IPS-NIHi7 (cell line): Measurements from ENCODE around the gene LRRC63.
A peak's percentile ranks its signal among the peaks of the same experiment; 100 is the strongest.

Experiments used
- DNase-seq: peaks from one replicate; pipeline ENCODE4 v3.0.0; 2012; ENCODE audit warnings: mixed read lengths; ENCODE audit errors: extremely low spot score

LRRC63 gene

GRCh38 chr13:46310066-46310465, 98.3 kb downstream of the LRRC63 start:
- no peak for DNase-seq

GRCh38 chr13:46311217-46311616, 99.5 kb downstream of the LRRC63 start:
- no peak for DNase-seq

GRCh38 chr13:46313024-46313423, 101.3 kb downstream of the LRRC63 start:
- DNase-seq = no peak

GRCh38 chr13:46313432-46314257, 101.9 kb downstream of the LRRC63 start:
- no peak for DNase-seq

DNA sequence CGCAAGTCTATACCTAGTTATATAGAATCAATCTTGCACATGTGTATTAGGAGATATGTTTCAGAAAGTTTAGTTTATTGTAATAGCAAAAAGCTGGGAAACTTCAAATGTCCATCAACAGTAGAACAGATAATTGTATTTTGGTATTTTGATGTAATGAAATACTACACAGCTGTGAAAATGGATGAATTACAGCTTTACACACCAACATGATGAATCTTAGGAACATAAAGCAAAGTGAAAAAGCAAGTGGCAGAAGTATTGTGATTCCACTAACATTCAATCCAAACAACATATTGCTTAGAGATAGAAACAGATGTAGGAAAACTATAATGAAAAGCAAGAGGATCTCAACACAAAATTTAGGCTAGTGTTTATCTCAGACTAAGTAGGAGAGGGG, 102.9 kb downstream of the LRRC63 start:
- no peak for DNase-seq

- no peak for DNase-seq
Measured at GRCh38 chr13:46315036-46315435, 103.3 kb downstream of the LRRC63 start.

DNA sequence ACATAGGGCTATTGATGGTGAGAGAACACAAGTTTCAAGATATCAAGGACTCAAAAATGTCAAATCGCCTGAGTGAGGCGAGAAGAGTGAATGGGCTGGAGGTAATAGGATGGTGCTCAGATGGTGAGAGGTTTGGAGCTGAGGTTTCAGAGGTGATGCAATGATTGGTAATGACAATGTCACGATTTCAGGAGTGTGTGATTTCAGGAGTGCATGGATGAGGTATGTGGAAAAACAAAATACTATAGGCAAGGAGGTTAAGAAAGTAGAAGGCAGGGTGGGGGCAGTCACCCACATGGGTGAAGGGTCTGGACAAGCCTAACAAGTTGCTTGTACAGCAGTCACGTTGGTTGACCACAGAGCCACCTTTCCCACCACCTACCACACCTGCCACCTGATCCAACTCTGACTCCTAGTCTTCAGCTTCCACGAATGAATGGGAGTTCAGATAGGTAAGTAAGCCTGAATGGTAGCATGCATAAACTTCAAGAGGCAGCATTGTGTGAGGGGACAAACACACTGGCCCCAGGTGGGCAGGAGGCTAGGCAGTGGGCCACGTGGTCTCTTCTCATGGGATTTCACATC, 103.9 kb downstream of the LRRC63 start:
- no peak for DNase-seq

GRCh38 chr13:46317120-46317519, 105.4 kb downstream of the LRRC63 start:
- DNase-seq = no peak

GRCh38 chr13:46318986-46319385, 107.3 kb downstream of the LRRC63 start:
- no peak for DNase-seq

GRCh38 chr13:46320406-46320805, 108.7 kb downstream of the LRRC63 start:
- DNase-seq = no peak

- DNase-seq = no peak
Measured at GRCh38 chr13:46320821-46321220, 109.1 kb downstream of the LRRC63 start.

- DNase-seq = peak; percentile 71
Measured at GRCh38 chr13:46321494-46322225, 109.9 kb downstream of the LRRC63 start.

DNA sequence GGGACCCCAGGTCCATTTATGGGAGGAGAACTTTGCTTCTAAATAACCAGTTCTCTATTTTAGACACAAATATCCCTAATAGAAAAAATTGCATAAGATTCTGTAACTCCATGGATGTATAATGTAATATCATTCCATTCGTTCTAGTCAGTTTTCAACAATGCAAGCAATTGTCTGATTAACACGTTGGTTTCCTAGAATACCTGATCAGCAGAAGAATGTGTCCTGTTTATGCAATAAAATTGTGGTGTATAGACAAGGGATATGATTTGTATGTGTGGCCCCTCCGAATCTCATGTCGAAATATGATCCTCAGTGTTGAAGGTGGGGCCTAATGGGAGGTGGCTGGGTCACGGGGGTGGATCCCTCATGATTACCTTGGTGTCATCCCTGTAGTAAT, 113.2 kb downstream of the LRRC63 start:
- DNase-seq = no peak
